Measurements from ENCODE around the gene DDX56. TPM values are rescaled to one million over a fixed set of nuclear protein-coding genes. Genes with fewer than 3 reads are reported as not detected.
"Not testable (repeated sequence)": the region's sequence is repeated elsewhere in the genome, so short reads cannot be mapped to it uniquely, and the experiment has no call there.

The DDX56 gene
- total RNA-seq, 1 donor from 2014 or later = 64.1 TPM

GRCh38 chr7:44565097-44565794, 8.5 kb downstream of the DDX56 start:
- DNase-seq (ENCODE audit: low spot score) = no peak

- peak; percentile 62 for DNase-seq (ENCODE audit: low spot score)
Measured at GRCh38 chr7:44564606-44565005, 9.1 kb downstream of the DDX56 start.

DNA sequence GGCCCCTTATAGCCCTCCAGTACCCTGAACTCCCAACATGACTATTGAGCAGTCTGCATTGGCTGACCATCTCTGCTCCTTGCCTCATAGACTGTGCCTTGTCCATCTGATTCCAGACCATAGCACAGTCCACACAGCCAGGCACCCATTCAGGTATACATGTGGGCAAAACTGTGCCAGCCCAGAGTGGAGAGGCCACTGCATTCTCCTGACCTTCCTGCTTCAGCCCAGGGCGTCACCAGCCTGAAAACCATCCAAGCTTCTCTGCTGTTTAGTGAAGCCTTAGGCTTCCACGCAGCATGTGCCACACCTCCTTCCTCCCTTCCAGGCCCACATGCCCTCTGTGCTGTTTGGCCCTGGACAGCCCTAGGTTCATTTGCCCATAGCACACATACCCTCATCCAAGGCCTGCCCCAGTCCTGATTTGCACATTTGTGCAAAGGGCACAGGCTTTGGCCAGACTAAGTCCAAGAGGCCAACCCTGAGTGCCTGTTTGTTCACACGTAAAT, 10.5 kb downstream of the DDX56 start:
- DNase-seq (ENCODE audit: low spot score) = peak; percentile 59

- not testable (repeated sequence) for DNase-seq (ENCODE audit: low spot score)
Measured at GRCh38 chr7:44562622-44562962, 11.1 kb downstream of the DDX56 start.

DNA sequence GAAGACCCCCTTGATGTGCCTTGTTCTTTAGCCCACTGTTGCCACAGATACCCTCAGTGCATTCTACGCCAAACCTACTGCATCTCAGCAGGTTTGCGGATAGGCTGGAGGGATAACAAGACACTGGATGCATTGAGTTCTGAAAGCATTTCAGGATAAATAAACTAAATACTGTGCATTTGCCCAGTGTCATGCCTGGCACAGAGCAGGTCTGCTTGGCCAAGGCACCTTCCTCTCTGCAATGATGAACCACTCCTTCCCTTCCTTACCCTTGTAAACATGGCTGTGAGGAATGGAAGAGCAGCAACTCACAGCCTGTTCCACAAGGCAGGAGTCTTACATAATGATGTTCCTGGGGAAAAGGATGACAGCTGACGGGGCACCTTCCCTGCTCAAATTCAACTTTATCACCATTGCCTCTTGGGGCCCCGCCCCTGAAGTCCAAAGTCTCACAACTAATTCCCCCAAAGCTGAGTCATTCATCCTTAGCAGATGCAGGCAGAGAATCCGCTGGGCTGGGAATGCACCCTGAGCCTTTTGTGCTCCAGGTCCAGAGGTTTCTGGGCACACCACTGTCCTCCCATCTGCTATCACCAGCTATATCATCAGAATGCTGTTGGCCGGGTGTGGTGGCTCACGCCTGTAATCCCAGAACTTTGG, 11.6 kb downstream of the DDX56 start:
- DNase-seq (ENCODE audit: low spot score) = no peak

DNA sequence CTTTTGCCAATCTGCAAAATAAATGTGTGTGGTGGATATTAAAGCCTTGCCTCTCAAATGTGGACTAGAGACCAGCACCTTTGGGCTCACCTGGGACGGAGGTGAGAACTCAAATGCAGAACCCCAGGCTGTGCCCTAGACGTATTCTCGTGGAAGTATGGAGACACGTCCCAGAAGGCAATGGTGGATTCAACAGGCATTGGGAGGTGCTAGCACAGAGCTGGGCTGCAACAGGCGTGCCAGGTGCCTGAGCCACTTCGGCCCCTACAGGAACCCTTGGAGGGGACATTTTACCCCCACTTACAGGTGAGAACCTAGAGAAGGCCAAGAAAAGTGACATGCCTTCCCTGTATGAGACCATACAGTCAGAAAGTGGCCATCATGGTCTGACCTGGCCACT, 12.2 kb downstream of the DDX56 start:
- no peak for DNase-seq (ENCODE audit: low spot score)

GRCh38 chr7:44559485-44559884, 14.2 kb downstream of the DDX56 start:
- no peak for DNase-seq (ENCODE audit: low spot score)

- DNase-seq (ENCODE audit: low spot score) = no peak
Measured at GRCh38 chr7:44557485-44557884, 16.2 kb downstream of the DDX56 start.

- no peak for DNase-seq (ENCODE audit: low spot score)
Measured at GRCh38 chr7:44555350-44555749, 18.4 kb downstream of the DDX56 start.

DNA sequence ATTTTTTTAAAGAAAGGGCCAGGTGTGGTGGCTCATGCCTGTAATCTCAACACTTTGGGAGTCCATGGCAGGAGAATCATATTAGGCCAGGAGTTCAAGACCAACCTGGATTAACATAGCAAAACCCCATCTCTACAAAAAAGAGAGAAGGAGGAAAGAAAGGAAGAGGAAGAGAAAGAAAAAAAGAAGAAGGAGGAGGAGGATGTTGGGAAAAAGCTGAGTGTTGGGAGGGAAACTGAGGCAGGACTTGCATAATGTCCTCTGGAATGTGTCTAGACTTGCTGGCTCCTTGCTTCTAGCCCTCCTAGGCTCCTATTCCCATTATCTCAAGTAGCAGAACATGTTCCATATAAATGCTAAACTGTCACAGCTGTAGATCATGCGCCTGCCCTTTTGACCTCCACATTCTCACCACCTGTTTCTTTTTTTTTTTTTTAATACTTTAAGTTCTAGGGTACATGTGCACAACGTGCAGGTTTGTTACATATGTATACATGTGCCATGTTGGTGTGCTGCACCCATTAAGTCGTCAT, 21.2 kb downstream of the DDX56 start:
- DNase-seq (ENCODE audit: low spot score) = not testable (repeated sequence)

- no peak for DNase-seq (ENCODE audit: low spot score)
Measured at GRCh38 chr7:44549457-44549856, 24.3 kb downstream of the DDX56 start.

GRCh38 chr7:44548893-44549292, 24.8 kb downstream of the DDX56 start:
- DNase-seq (ENCODE audit: low spot score) = no peak

DNA sequence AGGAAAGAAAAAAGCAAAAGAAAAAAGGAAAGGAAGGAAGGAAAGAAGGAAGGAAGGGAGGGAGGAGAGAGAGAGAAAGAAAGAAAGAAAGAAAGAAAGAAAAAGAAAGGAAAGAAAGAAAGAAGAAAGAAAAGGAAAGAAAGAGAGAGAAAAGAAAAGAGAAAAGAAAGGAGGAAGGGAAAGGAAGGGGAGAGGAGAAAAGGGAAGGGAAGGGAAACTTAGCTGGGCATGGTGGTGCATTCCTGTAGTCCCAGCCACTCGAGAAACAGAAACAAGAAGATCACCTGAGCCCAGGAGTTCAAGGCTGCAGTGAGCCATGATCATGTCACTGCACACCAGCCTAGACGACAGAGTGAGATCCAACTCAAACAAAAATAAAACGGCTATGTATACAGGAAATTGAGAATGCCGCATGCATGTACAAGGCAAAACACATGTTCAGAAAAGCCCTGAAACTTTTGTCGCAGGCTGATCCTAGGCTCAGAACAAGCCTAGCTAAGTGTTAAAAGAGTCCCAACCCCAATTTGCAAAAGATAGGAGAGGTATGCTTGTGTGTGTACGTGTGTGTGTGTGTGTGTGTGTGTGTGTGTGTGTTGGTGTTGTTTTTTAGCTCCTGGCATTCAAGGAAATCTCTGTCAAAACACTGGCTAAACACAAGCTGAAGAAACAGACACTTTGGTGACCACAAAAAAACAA, 26.0 kb downstream of the DDX56 start:
- DNase-seq (ENCODE audit: low spot score) = no peak

- DNase-seq (ENCODE audit: low spot score) = no peak
Measured at GRCh38 chr7:44541876-44542610, 31.7 kb downstream of the DDX56 start.

DNA sequence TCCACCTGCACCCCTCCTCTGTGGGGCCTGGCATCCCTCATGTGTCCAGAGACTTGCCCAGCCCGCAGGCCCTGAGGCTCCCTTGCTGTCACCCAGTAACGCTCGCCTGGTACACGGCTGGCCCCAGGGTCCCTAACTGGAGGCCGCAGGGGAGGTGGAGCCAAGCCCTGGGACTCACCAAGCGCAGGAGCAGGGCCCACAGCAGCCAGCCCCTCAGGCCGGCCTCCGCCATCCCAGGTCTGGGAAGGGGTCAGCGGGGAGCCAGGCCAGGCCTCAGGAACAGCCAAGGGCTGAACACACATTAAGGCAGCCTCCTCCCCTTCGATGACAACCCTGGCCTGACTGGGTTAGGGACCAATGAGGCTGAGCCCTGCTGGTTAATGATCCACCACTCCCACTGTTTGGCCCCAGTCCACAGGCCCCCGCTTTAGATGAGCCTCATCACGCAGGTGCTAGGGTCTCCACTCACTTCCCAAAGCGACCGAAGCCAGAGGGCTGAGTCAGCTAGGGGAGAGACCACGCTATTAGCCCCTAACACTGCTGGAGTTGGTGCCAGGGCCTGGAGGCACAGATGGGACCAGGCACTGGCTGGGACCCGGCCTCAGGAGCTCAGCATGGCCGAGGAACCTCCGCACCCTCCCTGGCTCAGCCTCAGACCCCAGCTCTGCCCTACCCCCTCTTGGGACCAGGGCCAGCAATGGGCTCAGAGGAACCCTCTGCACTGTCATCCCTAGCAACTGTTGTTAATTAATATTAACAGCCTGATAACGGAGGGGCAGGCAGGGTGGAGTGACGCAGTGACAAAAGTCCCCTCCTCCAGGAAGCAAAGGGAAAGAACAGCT, 32.5 kb downstream of the DDX56 start, which contains the start of gene NPC1L1:
NPC1L1 (minus strand) TSS at position 303 of the 842 bp plus-strand sequence; CDS start at position 232, 71 bp downstream.
- no peak for DNase-seq (ENCODE audit: low spot score)

- no peak for DNase-seq (ENCODE audit: low spot score)
Measured at GRCh38 chr7:44540592-44541027, 33.1 kb downstream of the DDX56 start.

DNA sequence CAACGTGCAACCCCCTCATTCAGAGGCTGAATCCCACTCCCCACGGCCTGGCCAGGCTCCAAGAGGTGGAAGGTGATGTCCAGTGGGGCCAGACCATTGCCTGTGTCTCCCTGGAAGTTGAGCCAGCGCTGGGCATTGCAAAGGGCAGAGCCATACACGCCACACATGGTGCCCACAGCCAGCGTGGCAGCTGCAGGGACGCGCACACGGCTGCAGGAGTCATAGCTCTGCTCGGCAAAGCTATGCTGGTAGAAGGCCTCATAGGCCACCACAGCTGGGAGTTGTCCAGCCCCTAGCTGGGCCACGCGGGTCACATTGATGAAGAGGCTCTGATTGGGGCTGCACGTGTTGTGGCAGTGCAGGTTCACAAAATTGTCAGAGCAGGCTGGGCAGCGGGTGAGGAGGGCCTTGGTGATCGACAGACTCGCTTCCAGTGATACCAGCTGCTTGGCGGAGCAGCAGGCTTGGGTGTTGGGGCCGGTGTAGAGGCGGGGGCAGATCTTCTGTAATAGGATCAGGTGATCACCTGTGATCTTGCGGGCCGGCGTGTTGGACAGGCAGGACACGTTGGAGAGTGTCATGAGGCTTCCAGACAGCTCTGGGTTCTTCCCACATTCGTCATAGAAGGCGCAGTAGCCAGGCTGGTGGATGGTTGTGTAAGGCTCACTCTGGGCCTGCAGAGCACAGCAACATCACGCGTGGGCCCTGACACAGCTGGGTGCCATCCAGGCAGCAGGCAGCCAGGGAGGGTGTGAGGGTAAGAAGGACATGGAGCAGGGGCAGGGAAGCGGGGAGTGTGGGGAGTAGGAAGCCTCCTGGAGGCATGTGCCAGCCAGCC, 33.8 kb downstream of the DDX56 start:
- no peak for DNase-seq (ENCODE audit: low spot score)

- DNase-seq (ENCODE audit: low spot score) = no peak
Measured at GRCh38 chr7:44538798-44539668, 34.7 kb downstream of the DDX56 start.
